BJ (cell line): ENCODE results near the gene AGAP1. TPM values are rescaled to one million over a fixed set of nuclear protein-coding genes. Genes with fewer than 3 reads are reported as not detected.

ENCODE experiments used
- CTCF ChIA-PET: fragments of 350-600 bp; formaldehyde crosslinking; extraction: SDS; loops from one replicate; lab custom pipeline; 2021; ENCODE audit warnings: antibody characterized with exemption, inconsistent platforms; lab: Yijun Ruan, JAX
- POLR2A ChIA-PET: fragments of 300-600 bp; sonication (Branson Sonifier 250); formaldehyde crosslinking; extraction: SDS; loops from one replicate; lab custom pipeline; 2021; ENCODE audit warnings: antibody characterized with exemption; lab: Charles Lee
- DNase-seq: peaks from one replicate; pipeline ENCODE4 v3.0.0-alpha.2; 2011; ENCODE audit warnings: low read depth
- H3K27me3 ChIP-seq: 2 replicates; pipeline ENCODE4 v1.6.0; 2011; ENCODE audit warnings: low read length; ENCODE audit not compliant: control insufficient read depth, insufficient read depth
- H3K36me3 ChIP-seq: 2 replicates; pipeline ENCODE4 v1.5.1; 2011; ENCODE audit warnings: low read length; ENCODE audit not compliant: control insufficient read depth, insufficient read depth
- H3K4me3 ChIP-seq: 2 replicates; pipeline ENCODE4 v1.5.1; 2011; ENCODE audit warnings: low read depth, mild to moderate bottlenecking, control low read depth, low read length
- CTCF ChIP-seq: IDR thresholded peaks from 2 replicates; pipeline ENCODE4 v1.5.1; 2011; ENCODE audit warnings: low read depth, mild to moderate bottlenecking, control low read depth, inconsistent platforms, low read length, moderate library complexity; ENCODE audit not compliant: insufficient read depth
- polyA plus RNA-seq: library from polyadenylated mRNA; depleted of rRNA; stranded (reverse); fragments of >200 nt; gene quantifications from 2 replicates; pipeline ENCODE4 v1.2.3, GENCODE V29; 2011

The AGAP1 gene
- polyA plus RNA-seq, 1 experiment, result 14.9 TPM

GRCh38 chr2:235745597-235745996 is 251.8 kb downstream of the AGAP1 start:
- Histone ChIP-seq H3K27me3 (no peaks in the 10 kb centered on the region), H3K4me3 (no peak overlapping the region), H3K36me3 (peaks cover 4% of the 10 kb centered on the region)
- POLR2A ChIA-PET, result no interaction called here
- CTCF ChIA-PET, result interaction anchor here (0.6 to 5.3 kb wide), 39 partner anchors 10 to 617 kb away, joined by 3 to 146 read pairs (median 4); no protein-coding TSS in a partner anchor
- no peak for TF ChIP-seq CTCF
- no peak for DNase-seq

GRCh38 chr2:235746257-235746934 is 252.6 kb downstream of the AGAP1 start:
- H3K36me3 ChIP-seq, result peaks cover 5% of the 10 kb centered on the region
- no peaks in the 10 kb centered on the region for H3K27me3 ChIP-seq
- ChIA-PET CTCF (interaction anchor here (0.5 to 5.3 kb wide), 43 partner anchors 11 to 618 kb away, joined by 3 to 146 read pairs (median 4); no protein-coding TSS in a partner anchor), POLR2A (interaction anchor here (0.7 kb wide), 2 partner anchors 147 to 500 kb away, joined by 3 to 4 read pairs; no protein-coding TSS in a partner anchor)
- DNase-seq, result no peak
- TF ChIP-seq CTCF, result peak; percentile 84
- H3K4me3 ChIP-seq, result no peak overlapping the region

GRCh38 chr2:235747001-235747785 is 253.3 kb downstream of the AGAP1 start:
- ChIA-PET CTCF (interaction anchor here (0.5 to 5.3 kb wide), 24 partner anchors 11 to 618 kb away, joined by 3 to 146 read pairs (median 6); no protein-coding TSS in a partner anchor), POLR2A (no interaction called here)
- no peak for DNase-seq

GRCh38 chr2:235747786-235748091 is 253.9 kb downstream of the AGAP1 start:
- Histone ChIP-seq H3K4me3 (no peak overlapping the region), H3K36me3 (peaks cover 5% of the 10 kb centered on the region), H3K27me3 (no peaks in the 10 kb centered on the region)
- no peak for TF ChIP-seq CTCF
- no peak for DNase-seq
- ChIA-PET CTCF (interaction anchor here (2.4 to 5.3 kb wide), 5 partner anchors 11 to 611 kb away, joined by 9 to 146 read pairs (median 14); no protein-coding TSS in a partner anchor), POLR2A (no interaction called here)

More at GRCh38 chr2:235747001-235747785, 253.3 kb downstream of the AGAP1 start:
- Histone ChIP-seq H3K4me3 (no peak overlapping the region), H3K36me3 (peaks cover 5% of the 10 kb centered on the region), H3K27me3 (no peaks in the 10 kb centered on the region)
- TF ChIP-seq CTCF, result no peak

- TF ChIP-seq CTCF, result no peak
- Histone ChIP-seq H3K4me3 (no peak overlapping the region), H3K27me3 (no peaks in the 10 kb centered on the region), H3K36me3 (peaks cover 5% of the 10 kb centered on the region)
- POLR2A ChIA-PET, result interaction anchor here (0.6 kb wide), 1 partner anchor 156 kb away, joined by 5 read pairs; no protein-coding TSS in a partner anchor
- peak; percentile 61 for DNase-seq
- CTCF ChIA-PET, result interaction anchor here (0.7 to 5.3 kb wide), 4 partner anchors 79 to 613 kb away, joined by 3 to 146 read pairs (median 7); no protein-coding TSS in a partner anchor
Observed at GRCh38 chr2:235749121-235749770, 255.4 kb downstream of the AGAP1 start.
